Measurements from ENCODE around the gene CRAT. TPM values are rescaled to one million over a fixed set of nuclear protein-coding genes. Genes with fewer than 3 reads are reported as not detected.

The CRAT gene
- total RNA-seq, 1 donor from 2014 or later: 10.1 TPM

DNA sequence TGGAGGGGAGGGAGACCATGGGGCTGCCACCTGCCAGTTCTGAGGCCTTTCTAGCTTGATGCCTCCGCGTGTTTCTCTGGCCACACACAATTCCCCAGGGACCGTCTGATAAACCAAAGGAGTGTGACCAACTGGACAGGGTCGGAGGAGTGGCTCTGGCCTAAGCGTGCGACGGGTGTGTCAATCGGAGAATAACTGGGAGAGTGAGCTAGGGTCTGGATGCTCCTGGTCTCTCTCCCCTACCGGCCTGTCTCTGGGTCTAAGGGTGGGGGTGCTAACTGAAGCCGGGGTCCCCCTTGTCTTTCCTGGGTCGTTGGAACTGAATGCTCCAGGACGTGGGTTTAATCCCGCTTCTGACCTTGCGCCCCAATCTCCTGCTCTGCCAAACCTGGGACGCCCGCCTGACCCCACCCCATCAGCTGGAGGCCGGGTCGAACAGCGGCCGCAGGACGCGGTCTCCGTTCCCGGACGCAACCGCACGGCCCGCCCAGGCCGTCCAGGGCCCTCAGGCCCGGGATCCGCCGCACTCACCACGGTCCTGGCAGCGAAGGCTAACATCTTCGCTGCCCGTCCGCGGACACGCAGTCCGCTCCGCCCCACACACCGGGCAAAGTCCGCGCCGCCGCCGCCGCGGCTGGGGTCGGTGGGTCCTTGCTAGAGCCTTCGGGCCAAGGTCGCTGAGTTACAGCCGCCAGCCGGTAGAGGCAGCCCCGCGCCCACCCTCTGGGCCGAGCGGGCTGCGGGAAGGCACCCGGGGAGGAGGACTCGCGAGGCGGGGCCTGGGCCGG is 447 bp downstream of the CRAT start:
- TF ChIP-seq EZH2phosphoT487 (IDR thresholded peaks at IDR 0.05) (no peak), EZH2 (IDR thresholded peaks at IDR 0.05) (peak; percentile 65)
- TF ChIP-seq, protein P1, sequence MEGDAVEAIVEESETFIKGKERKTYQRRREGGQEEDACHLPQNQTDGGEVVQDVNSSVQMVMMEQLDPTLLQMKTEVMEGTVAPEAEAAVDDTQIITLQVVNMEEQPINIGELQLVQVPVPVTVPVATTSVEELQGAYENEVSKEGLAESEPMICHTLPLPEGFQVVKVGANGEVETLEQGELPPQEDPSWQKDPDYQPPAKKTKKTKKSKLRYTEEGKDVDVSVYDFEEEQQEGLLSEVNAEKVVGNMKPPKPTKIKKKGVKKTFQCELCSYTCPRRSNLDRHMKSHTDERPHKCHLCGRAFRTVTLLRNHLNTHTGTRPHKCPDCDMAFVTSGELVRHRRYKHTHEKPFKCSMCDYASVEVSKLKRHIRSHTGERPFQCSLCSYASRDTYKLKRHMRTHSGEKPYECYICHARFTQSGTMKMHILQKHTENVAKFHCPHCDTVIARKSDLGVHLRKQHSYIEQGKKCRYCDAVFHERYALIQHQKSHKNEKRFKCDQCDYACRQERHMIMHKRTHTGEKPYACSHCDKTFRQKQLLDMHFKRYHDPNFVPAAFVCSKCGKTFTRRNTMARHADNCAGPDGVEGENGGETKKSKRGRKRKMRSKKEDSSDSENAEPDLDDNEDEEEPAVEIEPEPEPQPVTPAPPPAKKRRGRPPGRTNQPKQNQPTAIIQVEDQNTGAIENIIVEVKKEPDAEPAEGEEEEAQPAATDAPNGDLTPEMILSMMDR (IDR thresholded peaks at IDR 0.05): peak; percentile 27
- peaks cover 21% of the 10 kb centered on the region for H3K27me3 ChIP-seq
- H3K4me1 ChIP-seq: no peaks in the 10 kb centered on the region
- peak overlapping the region; percentile 90 for H2AFZ ChIP-seq (replicated peaks)
- H3K4me2 ChIP-seq: peak overlapping the region; percentile 90
- H3K4me3 ChIP-seq: peak overlapping the region; percentile 93
- H3K79me2 ChIP-seq (ENCODE audit: low read depth): peaks cover 35% of the 10 kb centered on the region
- Mint-ChIP-seq H3K9me3 (no peaks in the 10 kb centered on the region), H3K36me3 (peaks cover 5% of the 10 kb centered on the region), H3K27ac (no peak overlapping the region), H3K4me1 (peaks cover 28% of the 10 kb centered on the region), H3K27me3 (ENCODE audit: insufficient read depth, low read depth) (peaks cover 3% of the 10 kb centered on the region), H3K4me3 (peak overlapping the region; percentile 85)
- no peak overlapping the region for H3K9ac ChIP-seq
- H3K36me3 ChIP-seq: no peaks in the 10 kb centered on the region
- no peaks in the 10 kb centered on the region for H3K9me3 ChIP-seq (ENCODE audit: low read depth)
- H3K27ac ChIP-seq: no peak overlapping the region
- H3F3A ChIP-seq (ENCODE audit: low read depth): peaks cover 24% of the 10 kb centered on the region
- DNase-seq (ENCODE audit: low spot score): no peak
- peaks cover 15% of the 10 kb centered on the region for H4K20me1 ChIP-seq (ENCODE audit: low read depth)

GRCh38 chr9:129109537-129109903 is 1.1 kb downstream of the CRAT start:
- no peak overlapping the region for H3K27ac ChIP-seq
- peaks cover 21% of the 10 kb centered on the region for H3K27me3 ChIP-seq
- peak overlapping the region; percentile 90 for H3K4me2 ChIP-seq
- peaks cover 22% of the 10 kb centered on the region for H3K4me1 Mint-ChIP-seq
- peaks cover 24% of the 10 kb centered on the region for H3F3A ChIP-seq (ENCODE audit: low read depth)
- H3K4me3 ChIP-seq: peak overlapping the region; percentile 93
- H3K27me3 Mint-ChIP-seq (ENCODE audit: insufficient read depth, low read depth): peaks cover 3% of the 10 kb centered on the region
- no peaks in the 10 kb centered on the region for H3K9me3 Mint-ChIP-seq
- H3K9ac ChIP-seq: no peak overlapping the region
- no peaks in the 10 kb centered on the region for H3K36me3 ChIP-seq
- DNase-seq (ENCODE audit: low spot score): peak; percentile 34
- no peak overlapping the region for H2AFZ ChIP-seq (replicated peaks)
- TF ChIP-seq EZH2 (IDR thresholded peaks at IDR 0.05): no peak
- TF ChIP-seq, protein P1 (IDR thresholded peaks at IDR 0.05): no peak
- no peak for TF ChIP-seq EZH2phosphoT487 (IDR thresholded peaks at IDR 0.05)
- no peaks in the 10 kb centered on the region for H3K4me1 ChIP-seq
- no peaks in the 10 kb centered on the region for H3K9me3 ChIP-seq (ENCODE audit: low read depth)
- peaks cover 29% of the 10 kb centered on the region for H3K79me2 ChIP-seq (ENCODE audit: low read depth)
- H3K36me3 Mint-ChIP-seq: peaks cover 5% of the 10 kb centered on the region
- H4K20me1 ChIP-seq (ENCODE audit: low read depth): peaks cover 10% of the 10 kb centered on the region
- peak overlapping the region; percentile 85 for H3K4me3 Mint-ChIP-seq
- H3K27ac Mint-ChIP-seq: no peak overlapping the region

DNA sequence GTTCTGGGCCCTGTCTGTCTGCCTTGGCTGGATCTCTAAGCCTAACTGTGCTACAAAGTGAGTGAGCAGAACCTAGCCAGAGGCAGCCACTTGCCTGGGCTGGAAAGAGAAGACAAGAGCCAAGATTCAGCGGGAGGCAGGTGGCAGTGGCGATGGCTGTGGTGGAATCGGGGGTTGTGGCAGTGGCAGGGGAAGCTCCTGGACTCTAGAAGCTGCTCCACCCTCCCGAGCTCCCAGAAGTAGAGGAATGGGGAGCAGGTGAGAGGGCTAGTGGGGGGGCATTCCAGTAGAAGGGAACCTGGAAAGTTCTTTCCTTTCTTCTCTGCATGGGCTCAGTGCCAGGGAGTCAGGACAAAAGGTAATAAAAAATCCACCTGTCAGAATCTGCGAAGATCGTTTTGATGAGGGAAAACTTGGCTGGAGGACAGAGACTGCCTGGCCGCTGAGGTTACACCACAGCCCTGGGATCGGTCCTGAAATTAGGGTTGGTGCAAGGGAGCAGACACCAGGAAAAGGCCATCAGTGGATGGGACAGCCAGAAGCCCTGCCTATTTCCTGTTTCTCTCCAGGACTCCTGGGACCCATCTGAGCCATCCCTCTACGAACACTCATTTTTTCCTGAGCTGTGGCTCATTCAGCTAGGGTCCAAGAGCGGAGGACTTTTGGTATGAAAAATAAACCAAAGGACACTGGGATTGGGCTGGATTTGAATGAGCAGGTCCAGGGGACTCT is 1.6 kb downstream of the CRAT start:
- H3K79me2 ChIP-seq (ENCODE audit: low read depth): peaks cover 23% of the 10 kb centered on the region
- H3K9ac ChIP-seq: no peak overlapping the region
- no peaks in the 10 kb centered on the region for H3K9me3 ChIP-seq (ENCODE audit: low read depth)
- DNase-seq (ENCODE audit: low spot score): no peak
- peaks cover 24% of the 10 kb centered on the region for H3F3A ChIP-seq (ENCODE audit: low read depth)
- H3K27ac ChIP-seq: no peak overlapping the region
- Mint-ChIP-seq H3K4me3 (peak overlapping the region; percentile 85), H3K4me1 (peaks cover 20% of the 10 kb centered on the region), H3K27me3 (ENCODE audit: insufficient read depth, low read depth) (peaks cover 3% of the 10 kb centered on the region), H3K9me3 (no peaks in the 10 kb centered on the region), H3K36me3 (peaks cover 5% of the 10 kb centered on the region), H3K27ac (no peak overlapping the region)
- peaks cover 8% of the 10 kb centered on the region for H4K20me1 ChIP-seq (ENCODE audit: low read depth)
- H3K27me3 ChIP-seq: peaks cover 21% of the 10 kb centered on the region
- no peaks in the 10 kb centered on the region for H3K36me3 ChIP-seq
- no peak overlapping the region for H2AFZ ChIP-seq (replicated peaks)
- TF ChIP-seq EZH2 (IDR thresholded peaks at IDR 0.05) (no peak), EZH2phosphoT487 (IDR thresholded peaks at IDR 0.05) (no peak)
- TF ChIP-seq, protein P1 (IDR thresholded peaks at IDR 0.05): no peak
- no peak overlapping the region for H3K4me2 ChIP-seq
- no peak overlapping the region for H3K4me3 ChIP-seq
- no peaks in the 10 kb centered on the region for H3K4me1 ChIP-seq

Measured in neural progenitor cell (in vitro differentiated cells).